ENCODE results near the gene EPN2.
A peak's percentile ranks its signal among the peaks of the same experiment; 100 is the strongest.

EPN2 gene

GRCh38 chr17:19371259-19372010, 134.3 kb downstream of the EPN2 start:
- DNase-seq: no peak

- no peak for DNase-seq
These were observed 134.8 kb downstream of the EPN2 start for GRCh38 chr17:19372011-19372370.

GRCh38 chr17:19372439-19372838, 135.3 kb downstream of the EPN2 start:
- DNase-seq: no peak

GRCh38 chr17:19372866-19373504, 135.8 kb downstream of the EPN2 start:
- DNase-seq: no peak

- DNase-seq: no peak
These were observed 137.0 kb downstream of the EPN2 start for GRCh38 chr17:19374136-19374535.

- no peak for DNase-seq
These were observed 138.6 kb downstream of the EPN2 start for GRCh38 chr17:19375732-19376131.

GRCh38 chr17:19376811-19377210, 139.6 kb downstream of the EPN2 start:
- DNase-seq: no peak

GRCh38 chr17:19377602-19378415, 140.6 kb downstream of the EPN2 start:
- DNase-seq: peak; percentile 88

GRCh38 chr17:19378416-19379360, 141.5 kb downstream of the EPN2 start, which contains the start of gene MAPK7:
MAPK7 (plus strand) TSS chr17:19378498; CDS start chr17:19378901, 403 bp downstream.
- DNase-seq: no peak

- DNase-seq: no peak
These were observed 142.3 kb downstream of the EPN2 start for GRCh38 chr17:19379361-19380065.

- no peak for DNase-seq
These were observed 143.5 kb downstream of the EPN2 start for GRCh38 chr17:19380481-19381301.

- DNase-seq: no peak
These were observed 144.2 kb downstream of the EPN2 start for GRCh38 chr17:19381361-19381740.

- DNase-seq: no peak
These were observed 144.7 kb downstream of the EPN2 start for GRCh38 chr17:19381741-19382444.

- DNase-seq: no peak
These were observed 145.6 kb downstream of the EPN2 start for GRCh38 chr17:19382531-19383444.

GRCh38 chr17:19383681-19384470, 146.7 kb downstream of the EPN2 start:
- no peak for DNase-seq

GRCh38 chr17:19384723-19385391, 147.7 kb downstream of the EPN2 start:
- peak; percentile 78 for DNase-seq

GRCh38 chr17:19385521-19385983, 148.4 kb downstream of the EPN2 start:
- no peak for DNase-seq

All from NCI-H2029 (cell line).